Lung (tissue), 12 donors: ENCODE results near the gene STT3B. TPM values are rescaled to one million over a fixed set of nuclear protein-coding genes. Genes with fewer than 3 reads are reported as not detected.

Experiments used
- ATAC-seq: fragments of 200-7000 bp; cut with Tn5 transposase; one replicate; pipeline ENCODE4 v1.9.1; 2020; ENCODE audit warnings: moderate number of reproducible peaks; ENCODE audit not compliant: insufficient read depth, low FRiP score
- DNase-seq, 3 donors: peaks; one replicate each; pipeline ENCODE4 v3.0.0-alpha.2; 2013 to 2017
- H3K27ac ChIP-seq, 2 donors: one replicate each; pipeline ENCODE4 v1.5.1; 2013; ENCODE audit warnings: mild to moderate bottlenecking in 2 of 2, moderate library complexity in 2 of 2, control low read depth in 1 of 2, inconsistent platforms in 1 of 2, low read depth in 1 of 2, low read length in 1 of 2
- H3K27me3 ChIP-seq, 3 donors: one replicate each; pipeline ENCODE4 v1.5.1; 2013; ENCODE audit warnings: low read length in 2 of 3; ENCODE audit not compliant: control insufficient read depth in 3 of 3, insufficient read depth in 3 of 3
- H3K36me3 ChIP-seq, 4 donors: one replicate each; pipeline ENCODE4 v1.5.1; 2013; ENCODE audit warnings: low read length in 4 of 4, mild to moderate bottlenecking in 1 of 4, moderate library complexity in 1 of 4; ENCODE audit not compliant: control insufficient read depth in 4 of 4, insufficient read depth in 4 of 4
- H3K4me1 ChIP-seq, 5 donors: one replicate each; pipeline ENCODE4 v1.5.1; 2013; ENCODE audit warnings: low read length in 5 of 5, mild to moderate bottlenecking in 2 of 5, moderate library complexity in 1 of 5; ENCODE audit not compliant: control insufficient read depth in 5 of 5, insufficient read depth in 5 of 5
- H3K4me3 ChIP-seq: one replicate; pipeline ENCODE4 v1.5.1; 2013; ENCODE audit warnings: mild to moderate bottlenecking, control low read depth, moderate library complexity
- H3K9ac ChIP-seq, 2 donors: one replicate each; pipeline ENCODE4 v1.5.1; 2013; ENCODE audit warnings: low read length in 2 of 2, control low read depth in 1 of 2; ENCODE audit not compliant: insufficient read depth in 1 of 2
- H3K9me3 ChIP-seq, 4 donors: one replicate each; pipeline ENCODE4 v1.5.1; 2013; ENCODE audit warnings: low read length in 3 of 4, mild to moderate bottlenecking in 1 of 4, moderate library complexity in 1 of 4; ENCODE audit not compliant: control insufficient read depth in 4 of 4, insufficient read depth in 3 of 4
- WGBS, 2 donors: extraction: QIAGEN DNeasy Blood & Tissue Kit; methylation state at CpG; one replicate each; pipeline ENCODE4 v1.1.7; 2013; 5-methylcytosine and 5-hydroxymethylcytosine counted together
- polyA plus RNA-seq, 2 donors: library from polyadenylated mRNA; stranded (reverse); fragments of 200-250 nt; gene quantifications; one replicate each; pipeline ENCODE4 v1.2.1, GENCODE V29; 2013
- total RNA-seq, 2 donors: library from RNA; depleted of rRNA in 1 of 2; stranded (reverse); fragments of >200 nt in 1 of 2; gene quantifications; one replicate each; pipeline ENCODE4 v1.2.1, GENCODE V29; 2014 to 2021
- TF ChIP-seq, protein P1 (sequence below): IDR thresholded peaks from 2 replicates; pipeline ENCODE4 v1.5.1; 2012; ENCODE audit warnings: mild to moderate bottlenecking; ENCODE audit errors: control extremely low read depth, extremely low read depth
- donor health status: control.
- donor health status: control.
- donor health status: Bipolar disorder and iron deficiency.
- donor health status: healthy.
- donor health status: DM: yes; HTN: yes; CAD: no.

The STT3B gene
- total and polyA plus RNA-seq, 4 donors, result 39.3 to 217 (median 85.5) TPM

GRCh38 chr3:31553258-31553657, 20.5 kb downstream of the STT3B start:
- ATAC-seq (no peak), DNase-seq (no peak)
- Histone ChIP-seq H3K9ac (no peak overlapping the region), H3K27ac (no peak overlapping the region), H3K36me3 (no peaks in the 10 kb centered on the region), H3K4me1 (peaks cover 0 to 11% (median 4%) of the 10 kb centered on the region in 5 donors), H3K4me3 (no peak overlapping the region), H3K9me3 (no peaks in the 10 kb centered on the region), H3K27me3 (no peaks in the 10 kb centered on the region)
- 97 to 99% methylated on average over 3 of the region's 3 CpGs for WGBS, 2 donors
- TF ChIP-seq, protein P1, sequence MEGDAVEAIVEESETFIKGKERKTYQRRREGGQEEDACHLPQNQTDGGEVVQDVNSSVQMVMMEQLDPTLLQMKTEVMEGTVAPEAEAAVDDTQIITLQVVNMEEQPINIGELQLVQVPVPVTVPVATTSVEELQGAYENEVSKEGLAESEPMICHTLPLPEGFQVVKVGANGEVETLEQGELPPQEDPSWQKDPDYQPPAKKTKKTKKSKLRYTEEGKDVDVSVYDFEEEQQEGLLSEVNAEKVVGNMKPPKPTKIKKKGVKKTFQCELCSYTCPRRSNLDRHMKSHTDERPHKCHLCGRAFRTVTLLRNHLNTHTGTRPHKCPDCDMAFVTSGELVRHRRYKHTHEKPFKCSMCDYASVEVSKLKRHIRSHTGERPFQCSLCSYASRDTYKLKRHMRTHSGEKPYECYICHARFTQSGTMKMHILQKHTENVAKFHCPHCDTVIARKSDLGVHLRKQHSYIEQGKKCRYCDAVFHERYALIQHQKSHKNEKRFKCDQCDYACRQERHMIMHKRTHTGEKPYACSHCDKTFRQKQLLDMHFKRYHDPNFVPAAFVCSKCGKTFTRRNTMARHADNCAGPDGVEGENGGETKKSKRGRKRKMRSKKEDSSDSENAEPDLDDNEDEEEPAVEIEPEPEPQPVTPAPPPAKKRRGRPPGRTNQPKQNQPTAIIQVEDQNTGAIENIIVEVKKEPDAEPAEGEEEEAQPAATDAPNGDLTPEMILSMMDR, result no peak

- ATAC-seq (no peak), DNase-seq (no peak)
- Histone ChIP-seq H3K27me3 (no peaks in the 10 kb centered on the region), H3K27ac (no peak overlapping the region), H3K4me3 (no peak overlapping the region), H3K9ac (no peak overlapping the region), H3K9me3 (no peaks in the 10 kb centered on the region), H3K4me1 (peaks cover 0 to 9% (median 4%) of the 10 kb centered on the region in 5 donors), H3K36me3 (no peaks in the 10 kb centered on the region)
- TF ChIP-seq, protein P1, result no peak
- WGBS, 2 donors, result 52 to 86% methylated on average over 1 of the region's 1 CpG
These were observed 22.5 kb downstream of the STT3B start for GRCh38 chr3:31555204-31555603.

DNA sequence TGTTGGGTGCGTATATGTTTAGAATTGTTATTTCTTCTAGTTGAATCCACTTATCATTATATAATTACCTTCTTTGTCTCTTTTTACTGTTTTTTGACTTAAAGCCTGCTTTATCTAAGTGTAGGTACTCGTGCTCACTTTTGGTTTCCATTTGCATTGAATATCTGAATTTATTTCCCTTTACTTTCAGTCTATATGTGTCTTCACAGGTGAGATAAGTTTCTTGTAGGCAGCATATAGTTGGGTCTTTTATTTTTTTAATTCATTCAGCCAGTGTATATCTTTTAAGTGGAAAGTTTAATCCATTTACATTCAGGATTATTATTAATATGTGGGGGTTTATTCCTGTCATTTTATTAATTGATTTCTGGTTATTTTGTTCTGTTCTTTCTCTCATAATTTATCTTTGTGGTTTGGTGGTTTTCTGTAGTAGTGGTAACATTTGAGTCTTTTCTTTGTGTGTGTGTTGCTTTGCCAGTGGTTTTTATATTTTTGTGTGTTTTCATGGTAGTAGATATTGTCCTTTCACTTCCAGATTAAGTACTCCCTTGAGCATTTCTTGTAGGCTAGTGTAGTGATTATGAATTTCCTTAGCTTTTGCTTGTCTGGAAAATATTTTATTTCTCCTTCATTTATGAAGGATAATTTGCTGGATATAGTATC, 27.3 kb downstream of the STT3B start:
- Histone ChIP-seq H3K9ac (no peak overlapping the region), H3K36me3 (no peaks in the 10 kb centered on the region), H3K9me3 (no peaks in the 10 kb centered on the region), H3K4me3 (no peak overlapping the region), H3K4me1 (peaks cover 0 to 10% (median 3%) of the 10 kb centered on the region in 5 donors), H3K27ac (no peak overlapping the region), H3K27me3 (no peaks in the 10 kb centered on the region)
- TF ChIP-seq, protein P1, result no peak
- DNase-seq (no peak), ATAC-seq (no peak)
- 86 to 99% methylated on average over 2 of the region's 2 CpGs for WGBS, 2 donors

DNA sequence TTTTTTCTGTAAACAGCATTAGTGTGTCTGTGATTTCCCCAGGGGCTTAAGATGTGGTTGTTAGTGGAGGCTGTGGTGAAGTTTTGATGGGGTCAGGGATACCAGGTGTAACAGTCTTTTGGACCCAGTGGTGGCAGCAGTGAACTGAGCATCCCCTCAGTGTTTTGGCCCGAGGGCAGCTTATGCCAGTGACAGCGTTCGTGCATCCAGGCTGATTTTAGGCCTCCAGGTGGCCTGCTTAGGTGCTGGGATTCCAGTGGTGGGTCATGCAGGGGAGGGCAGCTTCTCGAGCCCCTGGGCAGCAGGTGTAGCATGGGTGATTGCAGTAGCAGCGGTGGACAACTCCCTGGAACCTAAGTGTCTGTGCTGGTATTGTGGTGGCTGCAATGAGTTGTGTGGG, 29.2 kb downstream of the STT3B start:
- DNase-seq (no peak), ATAC-seq (no peak)
- H3K9ac ChIP-seq, result no peak overlapping the region
- no peaks in the 10 kb centered on the region for H3K9me3 ChIP-seq
- H3K27ac ChIP-seq, result no peak overlapping the region
- peaks cover 0 to 12% (median 5%) of the 10 kb centered on the region in 5 donors for H3K4me1 ChIP-seq
- TF ChIP-seq, protein P1, result no peak
- H3K4me3 ChIP-seq, result no peak overlapping the region
- no peaks in the 10 kb centered on the region for H3K27me3 ChIP-seq
- no peaks in the 10 kb centered on the region for H3K36me3 ChIP-seq
- WGBS, 2 donors, result 90 to 94% methylated on average over 5 of the region's 5 CpGs
